Posterior vena cava (tissue), 2 donors: ENCODE measurements around the gene C1orf198. TPM values are rescaled to one million over a fixed set of nuclear protein-coding genes. Genes with fewer than 3 reads are reported as not detected.

Source experiments
- DNase-seq: peaks from one replicate; pipeline ENCODE4 v3.0.0-alpha.2; 2020; ENCODE audit warnings: low spot score
- intact Hi-C, 2 donors: fragments of 100-400 bp; cut with DNase I; formaldehyde crosslinking; loops; one replicate each; pipeline versions ENCODE4 v1.14.1 to v1.14.2; 2022 to 2023
- total RNA-seq, 2 donors: library from RNA; stranded (reverse); fragmentation: NEBNext Ultra II Directional; extraction: Animal tissue kit (Norgen Biotek cat#: 25700); gene quantifications; one replicate each; pipeline ENCODE4 v1.2.1, GENCODE V29; 2021
- donor health status: DM: yes; HTN: yes; CAD: no.
- donor health status: DM: yes; HTN: yes; CAD: no.

The C1orf198 gene
- total RNA-seq, 2 donors from 2014 or later, result 79.5 to 98.4 TPM

DNA sequence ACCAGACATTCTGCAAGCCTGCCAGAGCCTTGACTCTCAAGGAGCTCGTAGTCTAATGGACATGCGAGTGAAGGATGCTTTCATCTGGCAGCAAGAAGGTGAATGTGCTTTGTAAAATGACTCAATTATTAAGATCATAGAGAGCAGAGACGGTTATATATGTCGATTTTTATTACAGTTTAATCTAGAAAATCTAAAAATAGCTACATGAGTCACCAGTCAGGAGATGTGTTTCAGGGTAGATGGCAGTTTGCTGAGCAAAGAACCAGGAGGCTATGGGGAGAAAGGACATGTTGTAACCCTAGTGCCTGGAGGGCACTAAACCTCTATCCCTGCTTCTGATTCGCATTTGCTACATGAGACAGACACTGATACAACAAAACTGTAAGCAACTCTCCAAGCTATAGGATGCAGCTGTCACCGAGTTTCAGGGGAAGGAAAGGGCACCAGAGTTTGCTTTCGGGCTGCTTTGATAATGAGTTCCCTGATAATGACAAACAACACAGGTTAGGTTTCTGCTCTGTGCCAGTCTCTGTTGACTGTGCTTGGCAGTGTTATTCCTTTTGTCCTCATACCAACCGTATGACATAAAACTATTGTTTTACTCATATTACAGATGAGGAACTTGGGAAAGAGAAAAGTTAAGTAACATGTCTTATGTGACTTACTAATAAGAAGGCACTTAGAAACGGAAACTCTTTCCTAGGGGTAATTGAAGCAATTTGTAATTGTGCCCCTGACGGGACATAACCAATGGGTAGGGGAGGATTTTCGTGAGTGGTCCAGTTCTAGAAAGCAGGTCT is 43.2 kb downstream of the C1orf198 start:
- no peak for DNase-seq
- intact Hi-C loops, result loop anchor here in 1 of 2 donors (5.0 kb wide), 1 partner anchor 42 kb away; the partner anchor contains the start of gene C1orf198

- DNase-seq, result no peak
- intact Hi-C loops, result no loop called here
These were observed 43.8 kb downstream of the C1orf198 start for GRCh38 chr1:230824551-230824918.

DNA sequence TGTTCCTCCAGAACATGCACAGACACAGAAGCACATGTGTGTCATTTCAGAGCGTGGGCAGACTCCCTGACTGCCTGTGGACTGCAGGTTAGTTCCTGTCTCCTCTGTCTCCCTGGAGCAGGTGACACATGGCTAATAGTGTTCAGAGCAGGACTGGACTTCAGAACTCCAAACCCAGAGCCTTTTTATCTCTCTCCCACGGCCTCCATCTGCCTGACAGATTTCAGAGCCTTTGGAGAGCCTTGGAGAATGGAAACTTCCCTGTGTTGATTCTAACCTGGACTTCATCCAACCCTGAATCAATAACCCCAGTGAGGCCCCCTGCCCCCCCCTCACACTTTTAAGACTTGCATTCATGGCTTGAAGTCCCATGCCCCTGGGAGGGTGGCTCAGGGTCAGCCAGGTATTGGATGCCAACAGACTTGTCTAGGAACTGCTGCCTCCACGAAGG is 44.4 kb downstream of the C1orf198 start:
- intact Hi-C loops, result no loop called here
- DNase-seq, result no peak

GRCh38 chr1:230823426-230823825 is 44.9 kb downstream of the C1orf198 start:
- no peak for DNase-seq
- intact Hi-C loops, result no loop called here

DNA sequence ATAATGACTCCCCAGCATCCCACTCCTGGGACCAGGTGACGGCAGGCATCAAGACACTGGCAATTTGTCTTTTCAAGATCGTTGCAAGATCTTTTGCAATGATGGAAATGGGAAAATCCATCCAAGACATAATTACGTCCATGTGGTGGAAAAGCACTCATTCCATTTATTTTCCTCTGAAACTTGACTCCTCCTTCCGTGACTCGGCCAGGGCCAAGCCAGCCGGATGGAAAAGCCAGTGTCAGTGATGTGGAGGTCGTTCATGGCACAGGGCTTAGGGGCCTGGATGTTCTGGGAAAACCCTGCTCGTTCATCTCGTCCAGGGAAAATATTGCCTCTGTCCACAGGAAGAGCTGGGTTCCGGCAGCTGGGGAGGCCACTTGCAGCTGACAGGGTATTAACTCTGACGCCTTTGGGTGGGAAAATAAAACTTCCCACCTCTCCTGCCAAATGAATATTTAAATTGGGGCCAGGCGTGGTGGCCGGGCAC is 46.2 kb downstream of the C1orf198 start:
- intact Hi-C loops, result no loop called here

GRCh38 chr1:230821346-230821745 is 47.0 kb downstream of the C1orf198 start:
- DNase-seq, result no peak

More for the DNA sequence above, 46.2 kb downstream of the C1orf198 start:
- DNase-seq, result peak; percentile 92

DNA sequence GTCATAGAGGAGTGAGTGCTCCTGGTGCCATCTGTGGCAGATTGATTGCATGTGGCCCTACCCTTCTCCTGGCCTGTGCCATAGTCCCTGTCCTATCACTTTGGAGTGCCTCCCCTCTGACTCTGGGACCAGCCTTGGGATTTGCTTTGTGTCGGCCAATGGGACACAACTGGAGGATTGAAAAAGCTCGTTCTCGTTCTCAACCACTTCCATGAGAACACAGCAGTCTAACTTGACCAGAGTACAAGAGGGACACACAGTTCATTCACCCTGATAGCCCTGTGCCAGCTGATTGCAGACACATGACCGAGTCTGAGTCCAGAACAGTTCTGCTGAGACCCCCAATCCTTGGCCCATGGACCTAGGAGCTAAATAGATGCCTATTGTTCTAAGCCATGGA is 47.8 kb downstream of the C1orf198 start:
- intact Hi-C loops, result no loop called here
- no peak for DNase-seq

More at GRCh38 chr1:230821346-230821745, 47.0 kb downstream of the C1orf198 start:
- intact Hi-C loops, result no loop called here

- intact Hi-C loops, result no loop called here
- no peak for DNase-seq
These were observed 48.3 kb downstream of the C1orf198 start for GRCh38 chr1:230819976-230820375.

DNA sequence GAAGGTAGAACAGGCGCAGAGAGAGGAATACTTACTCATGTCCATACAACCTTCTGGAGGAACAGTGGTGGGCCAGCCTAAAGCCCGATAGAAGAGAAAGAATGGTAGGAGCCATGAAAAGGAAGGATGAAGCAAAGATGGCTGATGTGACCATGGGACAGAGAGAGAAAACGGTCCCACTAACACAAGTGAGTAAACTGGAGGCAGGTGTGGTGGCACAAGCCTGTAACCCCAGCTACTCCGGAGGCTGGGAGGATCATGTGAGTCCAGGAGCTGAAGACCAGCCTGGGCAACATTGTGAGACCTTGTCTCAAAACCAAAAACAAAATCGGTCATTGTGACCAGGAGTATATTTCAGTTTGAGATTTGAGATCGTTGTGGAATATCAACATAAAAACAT is 49.4 kb downstream of the C1orf198 start:
- no peak for DNase-seq
- intact Hi-C loops, result no loop called here

DNA sequence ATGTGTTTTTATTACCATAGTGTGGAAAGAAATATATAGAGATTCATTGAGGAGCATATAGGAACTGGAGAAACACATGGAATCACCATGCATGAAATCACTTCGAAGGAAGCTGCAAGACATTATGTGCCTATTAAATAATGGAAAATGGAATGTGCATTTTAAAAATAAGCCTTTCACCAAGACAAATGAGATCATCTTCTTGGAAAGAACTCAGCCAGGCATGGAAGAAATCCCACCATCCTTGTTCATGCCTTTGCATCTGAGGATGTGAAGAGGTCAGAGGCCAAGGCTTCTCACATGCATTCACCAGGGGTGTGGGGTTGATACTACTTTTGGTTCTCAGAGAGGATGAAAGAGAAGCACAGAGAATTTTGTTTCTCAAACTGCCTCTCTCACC is 50.0 kb downstream of the C1orf198 start:
- no peak for DNase-seq
- intact Hi-C loops, result no loop called here

- intact Hi-C loops, result no loop called here
- no peak for DNase-seq
These were observed 52.3 kb downstream of the C1orf198 start for GRCh38 chr1:230816018-230816417.

DNA sequence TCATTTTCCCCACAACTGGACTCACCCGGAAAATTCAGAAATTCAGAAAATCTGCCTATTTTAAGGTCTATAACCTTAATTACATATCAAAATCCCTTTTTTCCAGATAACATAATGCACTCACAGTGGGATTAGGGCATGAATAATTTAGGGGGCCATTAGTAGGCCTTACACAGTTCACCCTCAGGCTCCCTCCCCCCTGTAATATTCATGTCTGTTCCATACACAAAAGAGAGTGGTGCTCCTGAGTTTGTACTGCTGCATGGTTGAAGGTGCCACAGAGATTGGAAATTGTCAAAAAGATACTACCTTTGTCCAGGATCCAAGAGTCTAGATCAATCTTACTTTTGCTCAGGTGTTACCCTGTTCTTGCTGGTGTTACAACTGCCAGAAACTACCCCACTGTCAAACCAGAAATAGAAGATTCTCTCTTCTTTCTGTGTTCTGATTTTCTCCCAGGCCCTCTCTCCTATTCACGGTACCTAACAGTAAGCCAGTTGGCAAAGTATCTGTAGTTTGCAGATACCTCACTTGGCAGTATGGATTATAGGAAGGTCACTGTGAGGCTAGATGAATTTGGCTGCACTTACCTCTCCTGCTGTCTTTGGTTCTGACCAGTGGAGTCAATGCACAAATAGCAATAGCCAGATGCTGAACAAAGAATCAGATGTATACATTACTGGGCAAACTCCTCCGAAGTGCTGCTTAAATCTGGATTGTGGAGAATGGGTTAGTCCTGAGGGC is 53.2 kb downstream of the C1orf198 start:
- intact Hi-C loops, result no loop called here
- no peak for DNase-seq

DNA sequence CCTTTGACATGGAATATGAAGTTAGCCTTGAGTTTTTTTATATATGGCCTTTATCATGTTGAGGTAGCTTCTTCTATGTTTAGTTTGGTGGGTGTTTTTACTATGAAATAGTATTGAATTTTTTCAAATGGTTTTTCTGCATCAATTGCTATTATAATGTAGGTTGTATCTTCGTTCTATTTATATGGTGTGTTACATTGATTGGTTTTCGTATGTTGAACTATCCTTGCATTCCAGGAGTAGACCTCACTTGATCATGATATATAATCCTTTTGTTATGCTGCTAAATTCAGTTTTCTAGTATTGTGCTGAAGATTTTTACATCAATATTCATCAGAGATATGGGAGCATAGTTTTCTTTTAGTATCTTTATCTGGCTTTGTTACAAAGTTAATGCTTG is 55.8 kb downstream of the C1orf198 start:
- no peak for DNase-seq
- intact Hi-C loops, result no loop called here

DNA sequence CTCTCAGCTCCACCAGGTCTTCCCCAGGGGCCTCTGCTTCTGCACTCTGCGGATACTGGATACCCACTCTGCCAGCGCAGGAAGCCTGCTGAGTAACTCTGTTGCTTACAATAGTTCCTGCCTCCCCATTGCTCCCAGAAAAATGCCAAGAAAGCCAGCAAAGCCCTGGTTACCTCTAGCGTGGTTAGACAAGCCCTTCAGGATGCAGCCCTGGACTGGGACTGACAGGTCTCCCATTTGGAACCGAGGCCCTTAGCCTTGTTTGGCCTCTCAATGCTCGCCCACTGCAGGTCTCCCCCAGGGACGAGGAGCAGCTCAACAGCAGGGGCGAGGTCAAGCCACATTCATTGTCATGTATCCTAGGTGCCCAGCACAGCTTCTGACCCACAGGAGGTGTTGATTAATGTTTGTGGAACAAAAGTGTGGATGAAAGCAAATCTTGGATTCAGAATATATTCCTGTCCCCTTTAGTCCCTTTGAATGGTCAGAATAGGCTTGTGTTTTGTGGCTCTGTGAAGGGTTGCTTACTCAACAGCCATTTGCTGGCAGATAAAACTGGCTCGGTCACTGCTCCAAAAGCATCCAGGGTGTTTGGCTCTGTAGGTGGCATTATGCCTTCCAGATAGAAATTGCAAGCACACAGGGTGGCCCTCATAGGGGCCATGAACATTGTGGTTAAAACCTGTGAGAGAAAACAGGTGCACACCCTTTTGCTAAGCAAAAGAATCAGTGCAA is 58.9 kb downstream of the C1orf198 start:
- intact Hi-C loops, result loop anchor here in 1 of 2 donors (10.0 kb wide), 1 partner anchor 55 kb away; the partner anchor contains the start of gene C1orf198
- DNase-seq, result no peak

GRCh38 chr1:230808281-230808872 is 59.9 kb downstream of the C1orf198 start:
- no peak for DNase-seq
- intact Hi-C loops, result loop anchor here in 1 of 2 donors (10.0 kb wide), 1 partner anchor 56 kb away; the partner anchor contains the start of gene C1orf198

- DNase-seq, result no peak
- intact Hi-C loops, result loop anchor here (1.0 to 10.0 kb wide), 2 partner anchors 46 to 57 kb away; partner anchors contain the start of gene C1orf198 (in 1 of the 2)
These were observed 60.6 kb downstream of the C1orf198 start for GRCh38 chr1:230807561-230808280.

DNA sequence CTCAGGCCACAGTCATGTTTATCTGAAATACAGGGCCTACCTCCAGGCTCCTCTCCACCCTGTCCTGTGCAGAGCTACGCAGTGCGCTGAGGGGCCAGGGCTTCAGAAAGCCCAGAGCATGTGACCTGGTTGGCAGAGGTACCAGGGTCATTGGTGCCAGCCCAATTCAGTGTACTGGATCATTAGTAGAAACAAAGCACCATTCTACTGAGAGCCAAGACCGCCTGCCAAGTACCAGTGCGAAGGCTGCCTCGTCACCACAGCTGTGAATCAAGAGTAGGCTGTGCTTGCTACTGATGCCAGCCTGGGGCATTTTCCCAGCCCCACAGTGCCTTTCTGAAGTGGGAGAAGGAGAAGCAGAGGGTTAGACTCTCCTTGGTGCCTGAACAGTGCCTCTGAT is 61.3 kb downstream of the C1orf198 start:
- intact Hi-C loops, result loop anchor here (1.0 to 10.0 kb wide), 2 partner anchors 46 to 58 kb away; partner anchors contain the start of gene C1orf198 (in 1 of the 2)
- no peak for DNase-seq

- intact Hi-C loops, result loop anchor here in 1 of 2 donors (10.0 kb wide), 1 partner anchor 58 kb away; the partner anchor contains the start of gene C1orf198
- no peak for DNase-seq
These were observed 61.8 kb downstream of the C1orf198 start for GRCh38 chr1:230806552-230806951.
